ENCODE data around the gene CALHM5. TPM values are rescaled to one million over a fixed set of nuclear protein-coding genes. Genes with fewer than 3 reads are reported as not detected.
A peak's percentile ranks its signal among the peaks of the same experiment; 100 is the strongest.
"Not testable (repeated sequence)": the region's sequence is repeated elsewhere in the genome, so short reads cannot be mapped to it uniquely, and the experiment has no call there.

CALHM5 gene
- under 0.01 TPM for total RNA-seq

- DNase-seq (ENCODE audit: low read depth in 2 of 3, low spot score in 2 of 3), result no peak
These were observed at the start of gene CALHM5 for GRCh38 chr6:116511424-116512110. CALHM5 (plus strand) TSS chr6:116511639; CDS start chr6:116511697, 58 bp downstream.

- DNase-seq (ENCODE audit: low read depth in 2 of 3, low spot score in 2 of 3), result peak; percentile 41 to 78 (median 62)
These were observed 49.2 kb upstream of the CALHM5 start for GRCh38 chr6:116461932-116462885.

- DNase-seq (ENCODE audit: low read depth in 2 of 3, low spot score in 2 of 3), result no peak
These were observed 48.1 kb upstream of the CALHM5 start for GRCh38 chr6:116463301-116463700.

- DNase-seq (ENCODE audit: low read depth in 2 of 3, low spot score in 2 of 3), result peak in 2 of 3 donors; percentile 68 to 89
These were observed 46.2 kb upstream of the CALHM5 start for GRCh38 chr6:116465246-116465645.

GRCh38 chr6:116467096-116467495, 44.3 kb upstream of the CALHM5 start:
- no peak for DNase-seq (ENCODE audit: low read depth in 2 of 3, low spot score in 2 of 3)

- no peak for DNase-seq (ENCODE audit: low read depth in 2 of 3, low spot score in 2 of 3)
These were observed 43.9 kb upstream of the CALHM5 start for GRCh38 chr6:116467514-116467913.

- DNase-seq (ENCODE audit: low read depth in 2 of 3, low spot score in 2 of 3), result no peak
These were observed 43.1 kb upstream of the CALHM5 start for GRCh38 chr6:116468293-116468692.

GRCh38 chr6:116471531-116471930, 39.9 kb upstream of the CALHM5 start:
- DNase-seq (ENCODE audit: low read depth in 2 of 3, low spot score in 2 of 3), result no peak

- no peak for DNase-seq (ENCODE audit: low read depth in 2 of 3, low spot score in 2 of 3)
These were observed 38.7 kb upstream of the CALHM5 start for GRCh38 chr6:116472706-116473105.

GRCh38 chr6:116475141-116475540, 36.3 kb upstream of the CALHM5 start:
- no peak for DNase-seq (ENCODE audit: low read depth in 2 of 3, low spot score in 2 of 3)

GRCh38 chr6:116476002-116476678, 35.3 kb upstream of the CALHM5 start:
- peak in 2 of 3 donors; percentile 56 to 79 for DNase-seq (ENCODE audit: low read depth in 2 of 3, low spot score in 2 of 3)

- DNase-seq (ENCODE audit: low read depth in 2 of 3, low spot score in 2 of 3), result no peak
These were observed 28.7 kb upstream of the CALHM5 start for GRCh38 chr6:116482780-116483179.

GRCh38 chr6:116483616-116484015, 27.8 kb upstream of the CALHM5 start:
- DNase-seq (ENCODE audit: low read depth in 2 of 3, low spot score in 2 of 3), result no peak

GRCh38 chr6:116485559-116486184, 25.8 kb upstream of the CALHM5 start:
- no peak for DNase-seq (ENCODE audit: low read depth in 2 of 3, low spot score in 2 of 3)

- no peak for DNase-seq (ENCODE audit: low read depth in 2 of 3, low spot score in 2 of 3)
These were observed 19.7 kb upstream of the CALHM5 start for GRCh38 chr6:116491610-116492330.

GRCh38 chr6:116492331-116493067, 18.9 kb upstream of the CALHM5 start:
- DNase-seq (ENCODE audit: low read depth in 2 of 3, low spot score in 2 of 3), result peak in 2 of 3 donors; percentile 54 to 80

GRCh38 chr6:116495161-116495560, 16.3 kb upstream of the CALHM5 start:
- not testable (repeated sequence) for DNase-seq (ENCODE audit: low read depth in 2 of 3, low spot score in 2 of 3)

- DNase-seq (ENCODE audit: low read depth in 2 of 3, low spot score in 2 of 3), result no peak
These were observed 14.2 kb upstream of the CALHM5 start for GRCh38 chr6:116497113-116497676.

- no peak for DNase-seq (ENCODE audit: low read depth in 2 of 3, low spot score in 2 of 3)
These were observed 10.4 kb upstream of the CALHM5 start for GRCh38 chr6:116500969-116501433.

Data from hematopoietic multipotent progenitor cell (in vitro differentiated cells).